OCI-LY3 (cell line): ENCODE results near the gene MYLK.

ENCODE experiments used
- H2AFZ ChIP-seq: fragments of 200-600, 300-600 bp; shearing (Covaris generic); 2 replicates; pipeline ENCODE4 v1.6.0; 2014; ENCODE audit warnings: antibody characterized with exemption, low read depth, low read length
- H3K27ac ChIP-seq: fragments of 200-600, 300-600 bp; sonication (generic); 2 replicates; pipeline ENCODE4 v1.5.1; 2014; ENCODE audit warnings: mild to moderate bottlenecking, low read length, moderate library complexity, mixed read lengths
- H3K27me3 ChIP-seq: fragments of 200-600, 300-600 bp; sonication (generic); 2 replicates; pipeline ENCODE4 v1.6.1; 2014; ENCODE audit warnings: low read depth, low read length, mixed read lengths
- H3K36me3 ChIP-seq: fragments of 200-600, 300-600 bp; sonication (generic); replicated peaks from 2 replicates; pipeline ENCODE3; 2014; ENCODE audit warnings: low read depth, low read length, mixed read lengths
- H3K4me1 ChIP-seq: fragments of 300-600, 200-600 bp; sonication (generic); 2 replicates; pipeline ENCODE4 v1.6.1; 2014; ENCODE audit warnings: low read length, mixed read lengths
- H3K4me2 ChIP-seq: fragments of 200-600, 300-600 bp; sonication (generic); 2 replicates; pipeline ENCODE4 v1.6.1; 2014; ENCODE audit warnings: low read length, mixed read lengths
- H3K4me3 ChIP-seq: fragments of 300-600, 200-600 bp; sonication (generic); 2 replicates; pipeline ENCODE4 v1.5.1; 2014; ENCODE audit warnings: antibody characterized with exemption, mild to moderate bottlenecking, low read length, moderate library complexity
- H3K79me2 ChIP-seq: fragments of 300-600, 200-600 bp; shearing (Covaris generic); 2 replicates; pipeline ENCODE4 v1.6.1; 2014; ENCODE audit warnings: mild to moderate bottlenecking, low read length, mixed read lengths
- H3K9ac ChIP-seq: fragments of 300-600, 200-600 bp; shearing (Covaris generic); 2 replicates; pipeline ENCODE4 v1.6.0; 2014; ENCODE audit warnings: mild to moderate bottlenecking, low read length, moderate library complexity
- H3K9me3 ChIP-seq: fragments of 200-600, 300-600 bp; shearing (Covaris generic); 2 replicates; pipeline ENCODE4 v1.6.1; 2014; ENCODE audit warnings: low read length, mixed read lengths; ENCODE audit not compliant: insufficient read depth
- H4K20me1 ChIP-seq: fragments of 200-600, 300-600 bp; sonication (generic); 2 replicates; pipeline ENCODE4 v1.6.1; 2016; ENCODE audit warnings: low read length, mixed read lengths; ENCODE audit not compliant: insufficient read depth
- EZH2phosphoT487 ChIP-seq: fragments of 200-600 bp; shearing (Covaris generic); IDR thresholded peaks from 2 replicates; pipeline ENCODE4 v1.6.1; 2018; ENCODE audit warnings: antibody characterized with exemption, mixed run types, low read depth
- TF ChIP-seq, protein P1 (sequence below): fragments of 200-600, 300-600 bp; sonication (generic); IDR thresholded peaks from 2 replicates; pipeline ENCODE4 v1.5.1; 2014; ENCODE audit warnings: antibody characterized with exemption, low read length, low read depth

The MYLK gene

DNA sequence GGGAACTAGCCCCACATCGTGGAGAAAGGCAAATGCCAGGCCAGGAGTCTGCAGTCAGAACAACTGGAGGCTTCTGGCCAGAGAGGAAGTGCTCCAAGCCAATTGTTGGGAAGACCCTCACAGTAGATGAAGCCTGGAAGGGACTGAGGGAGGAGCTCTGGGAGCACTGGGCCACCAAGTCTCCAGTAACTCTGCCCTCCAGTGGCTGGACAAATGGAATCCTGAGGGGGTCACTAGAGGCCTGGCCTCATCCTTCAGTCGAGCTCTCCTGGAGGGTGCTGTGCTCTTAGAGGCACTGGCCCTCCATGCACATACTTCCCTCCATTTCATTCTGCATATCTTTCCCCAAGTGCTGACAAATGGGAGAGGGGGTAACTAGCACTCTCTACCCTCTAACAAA, 103.0 kb downstream of the MYLK start:
- Histone ChIP-seq H3K4me2 (no peak overlapping the region), H3K27me3 (peaks cover 9% of the 10 kb centered on the region; the same call in 1 of the 2 replicates), H3K27ac (no peak overlapping the region), H3K36me3 (no peaks in the 10 kb centered on the region), H3K4me3 (no peak overlapping the region), H3K4me1 (no peaks in the 10 kb centered on the region), H2AFZ (no peak overlapping the region), H3K79me2 (no peaks in the 10 kb centered on the region), H3K9me3 (no peaks in the 10 kb centered on the region), H3K9ac (no peak overlapping the region), H4K20me1 (no peaks in the 10 kb centered on the region)
- TF ChIP-seq, protein P1, sequence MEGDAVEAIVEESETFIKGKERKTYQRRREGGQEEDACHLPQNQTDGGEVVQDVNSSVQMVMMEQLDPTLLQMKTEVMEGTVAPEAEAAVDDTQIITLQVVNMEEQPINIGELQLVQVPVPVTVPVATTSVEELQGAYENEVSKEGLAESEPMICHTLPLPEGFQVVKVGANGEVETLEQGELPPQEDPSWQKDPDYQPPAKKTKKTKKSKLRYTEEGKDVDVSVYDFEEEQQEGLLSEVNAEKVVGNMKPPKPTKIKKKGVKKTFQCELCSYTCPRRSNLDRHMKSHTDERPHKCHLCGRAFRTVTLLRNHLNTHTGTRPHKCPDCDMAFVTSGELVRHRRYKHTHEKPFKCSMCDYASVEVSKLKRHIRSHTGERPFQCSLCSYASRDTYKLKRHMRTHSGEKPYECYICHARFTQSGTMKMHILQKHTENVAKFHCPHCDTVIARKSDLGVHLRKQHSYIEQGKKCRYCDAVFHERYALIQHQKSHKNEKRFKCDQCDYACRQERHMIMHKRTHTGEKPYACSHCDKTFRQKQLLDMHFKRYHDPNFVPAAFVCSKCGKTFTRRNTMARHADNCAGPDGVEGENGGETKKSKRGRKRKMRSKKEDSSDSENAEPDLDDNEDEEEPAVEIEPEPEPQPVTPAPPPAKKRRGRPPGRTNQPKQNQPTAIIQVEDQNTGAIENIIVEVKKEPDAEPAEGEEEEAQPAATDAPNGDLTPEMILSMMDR: no peak
- TF ChIP-seq EZH2phosphoT487: no peak

DNA sequence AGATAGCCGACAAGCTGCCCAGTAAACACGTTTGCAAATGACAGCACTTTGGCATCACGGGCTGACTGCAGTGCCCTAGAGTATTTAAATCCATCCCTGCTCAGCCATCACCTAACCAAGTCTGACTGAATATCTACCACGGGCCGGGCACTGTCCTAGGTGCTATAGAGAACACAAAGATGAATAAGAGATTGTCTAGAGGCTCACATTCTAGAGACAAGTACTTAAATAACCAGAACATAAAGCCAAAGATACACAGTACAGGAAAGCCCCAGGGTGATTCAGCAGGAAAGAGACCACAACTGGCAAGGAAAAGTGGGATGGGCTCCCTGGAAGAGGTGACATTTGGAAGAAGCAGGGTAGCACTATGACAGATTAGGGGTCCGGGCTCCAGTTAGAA, 103.5 kb downstream of the MYLK start:
- H3K4me1 ChIP-seq: no peaks in the 10 kb centered on the region
- H3K4me2 ChIP-seq: no peak overlapping the region
- H3K79me2 ChIP-seq: no peaks in the 10 kb centered on the region
- no peaks in the 10 kb centered on the region for H4K20me1 ChIP-seq
- H3K9ac ChIP-seq: no peak overlapping the region
- no peak overlapping the region for H2AFZ ChIP-seq
- H3K27me3 ChIP-seq: peaks cover 9% of the 10 kb centered on the region; the same call in 1 of the 2 replicates
- no peak overlapping the region for H3K27ac ChIP-seq
- no peaks in the 10 kb centered on the region for H3K36me3 ChIP-seq
- TF ChIP-seq EZH2phosphoT487: no peak
- TF ChIP-seq, protein P1: no peak
- no peaks in the 10 kb centered on the region for H3K9me3 ChIP-seq
- H3K4me3 ChIP-seq: no peak overlapping the region

DNA sequence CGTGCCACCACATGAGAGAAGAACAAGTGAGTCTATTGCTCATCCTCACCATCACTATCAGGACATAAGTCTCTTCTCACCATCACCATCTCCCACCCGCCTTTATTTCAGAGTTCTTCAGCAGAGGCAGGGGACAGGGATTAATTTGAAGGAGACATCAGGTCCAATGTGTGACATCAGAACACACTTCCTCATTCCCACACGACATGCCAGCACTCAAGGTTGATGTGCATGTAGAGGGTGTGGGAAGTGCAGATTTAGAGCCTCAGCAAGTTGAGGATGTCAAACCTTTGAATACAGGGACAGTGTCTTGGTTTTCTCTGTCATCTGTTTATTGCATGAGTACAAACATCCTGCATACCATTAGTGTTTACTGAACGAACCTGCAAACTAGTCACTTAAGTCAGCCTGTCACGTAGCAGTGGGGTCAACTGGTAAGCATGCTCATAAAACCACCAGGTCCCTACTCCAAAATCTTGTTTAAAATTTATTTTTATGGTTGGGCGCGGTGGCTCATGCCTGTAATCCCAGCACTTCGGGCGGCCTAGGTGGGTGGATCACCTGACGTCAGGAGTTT, 104.4 kb downstream of the MYLK start:
- H3K9me3 ChIP-seq: no peaks in the 10 kb centered on the region
- no peaks in the 10 kb centered on the region for H3K4me1 ChIP-seq
- no peak overlapping the region for H3K9ac ChIP-seq
- H4K20me1 ChIP-seq: no peaks in the 10 kb centered on the region
- no peak overlapping the region for H3K4me3 ChIP-seq
- H3K79me2 ChIP-seq: no peaks in the 10 kb centered on the region
- H3K4me2 ChIP-seq: no peak overlapping the region
- no peaks in the 10 kb centered on the region for H3K36me3 ChIP-seq
- no peak for TF ChIP-seq EZH2phosphoT487
- TF ChIP-seq, protein P1: no peak
- H2AFZ ChIP-seq: no peak overlapping the region
- peaks cover 1% of the 10 kb centered on the region; the same call in 1 of the 2 replicates for H3K27me3 ChIP-seq
- H3K27ac ChIP-seq: no peak overlapping the region

DNA sequence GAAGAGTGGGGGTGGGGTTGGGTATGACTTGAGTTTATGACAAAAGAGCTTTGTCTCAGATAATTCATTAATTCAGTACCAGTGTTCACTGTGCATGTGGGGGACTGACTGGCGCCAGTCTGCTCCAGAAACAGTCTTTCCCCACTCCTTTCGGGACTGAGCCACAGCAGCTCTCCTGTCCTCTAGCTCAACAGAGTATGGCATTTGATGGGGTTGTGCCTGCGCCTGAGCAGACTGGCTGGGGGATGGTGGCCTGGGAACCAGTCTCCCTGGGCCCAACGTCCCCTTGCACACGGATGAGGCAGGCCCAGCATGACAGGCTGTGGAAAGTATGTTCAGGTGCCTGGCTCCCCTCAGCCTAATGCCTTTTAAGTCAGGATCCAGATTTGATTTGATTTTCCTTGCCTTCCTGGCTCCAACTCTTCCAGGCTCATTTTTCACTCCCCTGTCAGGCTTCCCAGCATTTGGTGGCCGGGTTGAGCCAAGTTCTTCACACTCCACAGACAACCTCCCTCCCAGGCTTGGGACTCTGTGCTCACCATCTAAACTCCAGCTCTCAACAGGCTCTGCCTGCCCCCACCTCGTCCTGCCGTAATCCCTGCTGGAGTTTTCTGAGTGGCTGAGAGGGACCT, 105.0 kb downstream of the MYLK start:
- Histone ChIP-seq H2AFZ (no peak overlapping the region), H3K36me3 (no peaks in the 10 kb centered on the region), H3K4me3 (no peak overlapping the region), H3K27me3 (no peaks in the 10 kb centered on the region), H3K4me2 (no peak overlapping the region), H3K79me2 (no peaks in the 10 kb centered on the region), H3K27ac (no peak overlapping the region), H3K4me1 (no peaks in the 10 kb centered on the region), H4K20me1 (no peaks in the 10 kb centered on the region), H3K9me3 (no peaks in the 10 kb centered on the region), H3K9ac (no peak overlapping the region)
- TF ChIP-seq, protein P1: no peak
- TF ChIP-seq EZH2phosphoT487: no peak
